GM19023 (cell line): ENCODE measurements around the gene KIF26B.

ENCODE experiments used
- ATAC-seq: cut with Tn5 transposase; IDR thresholded peaks from one replicate; pipeline ENCODE4 v1.9.1; 2021; ENCODE audit warnings: mild to moderate bottlenecking, moderate library complexity; ENCODE audit not compliant: unreplicated experiment

Gene KIF26B

GRCh38 chr1:245609354-245610150 lies 454.8 kb downstream of the KIF26B start:
- no peak for ATAC-seq

DNA sequence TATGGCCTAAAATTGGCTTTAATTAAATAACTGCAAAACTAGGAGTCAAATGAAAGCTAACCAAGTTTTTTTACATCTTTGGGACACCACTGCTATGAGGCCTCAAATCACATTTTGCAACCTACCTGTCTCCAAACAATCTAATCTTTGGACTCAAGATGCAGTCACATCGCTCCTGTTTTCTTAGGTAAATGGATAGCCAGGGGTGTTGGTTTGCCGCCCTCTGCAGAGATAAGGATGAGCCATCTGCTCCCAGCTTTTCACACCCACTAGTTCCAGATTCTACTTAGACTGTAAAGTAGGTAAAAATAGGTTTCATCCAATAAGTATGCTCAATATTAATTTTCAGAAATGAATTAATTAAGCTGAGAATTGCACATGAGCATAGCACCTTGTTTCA lies 456.5 kb downstream of the KIF26B start:
- no peak for ATAC-seq

- no peak for ATAC-seq
Measured at GRCh38 chr1:245614476-245614875, 459.7 kb downstream of the KIF26B start.

- ATAC-seq: no peak
Measured at GRCh38 chr1:245615001-245615400, 460.2 kb downstream of the KIF26B start.

DNA sequence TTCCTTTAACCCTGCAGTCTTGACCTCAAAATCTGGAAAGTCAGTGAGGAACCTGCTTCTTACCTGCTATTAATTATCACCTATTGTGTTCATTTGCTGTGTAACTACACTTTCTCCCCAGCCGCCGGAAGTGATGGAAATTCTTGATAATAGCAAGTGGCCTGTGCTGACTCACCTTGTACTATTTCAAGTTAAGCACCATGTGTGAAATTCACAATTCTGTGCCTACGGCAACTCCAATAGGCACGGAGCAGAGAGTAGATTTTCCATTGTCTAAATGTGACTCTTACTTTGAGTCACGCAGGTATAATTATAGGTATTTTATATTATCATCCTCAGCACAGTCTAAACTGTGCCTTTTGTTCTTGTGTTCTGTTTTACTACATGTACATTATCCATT lies 466.8 kb downstream of the KIF26B start:
- ATAC-seq: no peak

- no peak for ATAC-seq
Measured at GRCh38 chr1:245622332-245623014, 467.7 kb downstream of the KIF26B start.

GRCh38 chr1:245641384-245641783 lies 486.6 kb downstream of the KIF26B start:
- no peak for ATAC-seq

- peak; percentile 22 for ATAC-seq
Measured at GRCh38 chr1:245645406-245645805, 490.6 kb downstream of the KIF26B start.

DNA sequence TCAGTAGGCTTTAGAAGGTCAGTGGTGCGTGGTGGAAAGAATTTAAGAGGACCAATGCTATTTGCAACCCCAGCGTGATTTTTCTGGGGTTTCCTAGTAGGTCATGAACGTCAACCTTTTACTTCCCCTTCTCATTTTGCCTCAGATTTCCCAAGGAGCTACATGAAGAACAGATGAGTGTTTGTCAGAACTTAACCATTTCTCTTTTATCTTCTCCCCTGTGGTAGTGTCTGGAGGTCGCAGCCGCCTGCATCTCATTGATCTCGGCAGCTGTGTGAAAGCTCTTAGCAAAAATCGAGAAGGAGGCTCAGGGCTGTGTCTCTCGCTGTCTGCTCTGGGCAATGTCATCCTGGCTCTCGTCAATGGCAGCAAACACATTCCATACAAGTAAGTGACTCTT lies 491.1 kb downstream of the KIF26B start:
- ATAC-seq: peak; percentile 65

- no peak for ATAC-seq
Measured at GRCh38 chr1:245648749-245649522, 494.2 kb downstream of the KIF26B start.

GRCh38 chr1:245649666-245650065 lies 494.9 kb downstream of the KIF26B start:
- no peak for ATAC-seq

- ATAC-seq: no peak
Measured at GRCh38 chr1:245650441-245650960, 495.7 kb downstream of the KIF26B start.

GRCh38 chr1:245651093-245651492 lies 496.3 kb downstream of the KIF26B start:
- ATAC-seq: no peak

DNA sequence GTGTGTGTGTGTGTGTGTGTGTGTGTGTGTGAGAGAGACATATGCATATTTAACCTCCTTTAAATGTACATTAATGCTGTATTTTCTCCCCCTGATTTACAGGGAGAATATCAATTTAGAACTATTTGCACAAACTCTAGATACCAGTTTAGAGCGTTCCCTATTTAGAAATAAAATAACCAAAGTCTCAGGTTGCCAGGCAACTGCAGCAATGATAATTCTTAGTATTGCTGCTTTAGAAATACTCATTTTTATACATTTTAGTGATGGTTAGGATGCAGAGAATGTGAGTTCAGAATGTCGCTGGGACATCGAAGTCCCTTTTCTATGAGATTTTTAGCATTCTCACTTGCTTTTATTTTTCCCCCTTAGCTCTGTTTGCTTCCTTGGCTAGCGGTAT lies 497.3 kb downstream of the KIF26B start:
- no peak for ATAC-seq

DNA sequence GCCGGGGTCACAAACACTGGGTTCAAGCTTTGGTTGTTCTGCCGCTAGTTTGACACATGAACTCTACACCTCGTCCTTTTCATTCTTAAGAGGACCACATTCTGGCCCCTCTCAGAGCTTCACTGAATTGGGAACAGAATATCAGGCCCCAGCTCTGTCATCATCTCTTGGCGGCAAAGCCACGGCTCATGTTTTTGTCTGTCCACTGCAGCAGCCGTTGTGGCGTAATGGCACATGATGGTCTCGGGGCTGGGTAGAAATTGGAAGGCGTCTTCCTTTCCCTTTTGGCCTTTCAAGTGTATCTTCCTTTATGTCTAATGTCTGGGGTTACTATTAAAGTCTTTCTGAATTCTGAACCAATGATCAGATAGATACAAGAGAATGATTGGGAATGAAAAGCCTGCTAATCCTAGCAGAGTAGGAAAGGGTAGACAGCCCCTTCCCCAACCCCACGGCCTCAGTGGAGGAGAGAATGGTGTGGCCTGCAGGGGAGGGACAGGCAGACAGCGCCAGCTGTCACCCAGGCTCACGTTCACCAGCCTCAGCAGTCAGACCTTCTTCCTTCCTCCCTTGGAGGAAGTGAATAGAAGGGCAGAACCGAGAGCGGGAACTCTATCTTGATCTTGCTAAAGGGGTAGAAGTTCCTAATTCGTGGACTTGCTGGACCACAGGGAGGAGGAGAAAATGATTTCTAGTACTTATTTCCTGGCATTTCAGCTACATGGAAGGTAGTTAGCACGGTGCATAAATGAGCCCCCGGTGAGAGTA lies 498.1 kb downstream of the KIF26B start:
- no peak for ATAC-seq

DNA sequence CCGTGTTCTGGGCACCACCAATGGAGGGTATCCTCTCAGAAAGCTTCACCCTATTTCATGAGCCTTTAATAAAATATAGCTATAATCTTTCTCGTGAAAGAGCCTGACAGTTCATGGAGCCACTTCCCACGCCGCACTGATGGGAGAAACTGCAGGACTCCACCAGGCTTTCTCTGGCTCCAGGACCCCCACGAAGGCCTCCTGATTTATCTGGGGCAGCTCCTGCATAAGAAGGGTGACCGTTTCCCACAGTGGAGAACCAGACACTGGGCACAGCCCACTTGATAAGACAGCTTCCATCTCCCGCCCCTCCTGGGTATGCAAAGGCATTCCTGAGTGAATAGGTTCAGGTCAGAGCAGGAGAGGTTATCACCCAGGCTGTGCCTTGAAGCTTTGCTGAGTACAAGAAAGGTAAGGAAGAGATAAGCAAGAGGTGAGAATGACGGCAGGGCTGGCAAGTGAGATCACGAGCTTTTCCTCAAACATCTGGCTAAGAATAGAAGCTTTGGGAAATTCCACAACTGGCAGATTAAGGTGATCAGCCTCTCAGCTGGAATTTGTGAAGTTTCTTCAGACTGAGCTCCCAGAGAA lies 499.8 kb downstream of the KIF26B start:
- no peak for ATAC-seq

GRCh38 chr1:245656189-245656717 lies 501.5 kb downstream of the KIF26B start:
- ATAC-seq: no peak

DNA sequence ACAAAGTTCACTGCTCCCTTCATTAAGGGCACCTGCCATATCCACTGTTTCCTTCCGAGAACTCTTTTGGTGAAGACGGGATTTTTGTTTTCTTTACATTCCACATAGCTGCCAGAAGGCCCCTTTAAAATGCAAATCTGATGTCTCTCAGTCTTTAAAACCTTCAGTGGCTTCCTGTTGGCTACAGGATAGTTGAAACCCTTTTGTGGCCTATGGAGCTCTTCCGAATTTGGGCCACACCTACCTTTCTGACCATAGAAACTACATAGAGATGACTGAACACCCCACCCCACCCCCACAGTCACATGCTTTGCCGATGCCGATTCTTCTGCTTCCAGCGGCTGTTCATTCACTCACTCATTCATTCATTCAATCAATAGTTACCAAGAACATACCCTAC lies 502.6 kb downstream of the KIF26B start:
- ATAC-seq: no peak

DNA sequence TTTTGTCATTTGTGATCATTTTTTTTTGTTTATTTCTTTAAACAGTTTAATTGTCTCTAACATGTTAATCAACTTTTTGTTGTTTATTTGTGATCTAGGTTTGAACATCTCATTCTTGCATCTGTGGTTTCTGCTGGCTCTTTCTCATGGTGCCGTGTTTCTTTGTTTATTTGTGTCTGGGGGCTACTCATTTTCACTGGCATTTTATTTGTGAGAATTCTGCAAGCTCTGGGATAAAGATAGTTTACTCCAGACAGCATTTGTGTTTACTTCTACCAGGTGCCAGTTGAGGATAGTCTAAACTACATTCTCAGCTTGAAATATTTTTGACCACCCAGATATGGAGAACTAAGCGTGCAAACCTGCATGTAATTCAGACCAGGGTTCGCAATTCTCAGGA lies 508.6 kb downstream of the KIF26B start:
- no peak for ATAC-seq

GRCh38 chr1:245663841-245664240 lies 509.1 kb downstream of the KIF26B start:
- no peak for ATAC-seq
